Measurements from ENCODE around the gene CRADD. TPM values are rescaled to one million over a fixed set of nuclear protein-coding genes. Genes with fewer than 3 reads are reported as not detected.

The CRADD gene
- total RNA-seq, 1 experiment from 2014 or later: 7.6 TPM

- no peak overlapping the region for H3K18ac ChIP-seq (ENCODE audit: insufficient read length, low read depth, low read length)
- H4K20me1 ChIP-seq (ENCODE audit: control insufficient read depth, insufficient read depth, insufficient read length): no peaks in the 10 kb centered on the region
- Mint-ChIP-seq H3K27ac (peak overlapping the region in 2 of 3 experiments; percentile 25 to 54; a peak in 1 of 7 replicates), H3K36me3 (ENCODE audit: insufficient read depth in 1 of 3, low read depth in 3 of 3) (no peaks in the 10 kb centered on the region), H3K4me1 (no peaks in the 10 kb centered on the region; a peak in 1 of 4 replicates), H3K4me3 (no peak overlapping the region), H3K27me3 (ENCODE audit: low read depth) (no peaks in the 10 kb centered on the region), H3K9me3 (no peaks in the 10 kb centered on the region)
- H3K23ac ChIP-seq (ENCODE audit: insufficient read length, low read depth, low read length): no peak overlapping the region
- no peaks in the 10 kb centered on the region for H3K23me2 ChIP-seq (ENCODE audit: insufficient read length, low read depth, low read length, poor library complexity, severe bottlenecking)
- H4K91ac ChIP-seq (ENCODE audit: insufficient read length, low read depth, low read length): no peak overlapping the region
- no peak overlapping the region for H3K14ac ChIP-seq (ENCODE audit: insufficient read depth, low read length)
- H2BK15ac ChIP-seq (ENCODE audit: low read depth, low read length): no peak overlapping the region
- no peak overlapping the region for H2AK5ac ChIP-seq (ENCODE audit: insufficient read length, low read length)
- H2BK120ac ChIP-seq (ENCODE audit: low read depth, low read length, poor library complexity, severe bottlenecking): no peak overlapping the region
- H3K4ac ChIP-seq (ENCODE audit: low read depth, low read length): no peak overlapping the region
- no peak overlapping the region for H2BK20ac ChIP-seq (ENCODE audit: low read depth, low read length, poor library complexity, severe bottlenecking)
- no peak overlapping the region for H3K9ac ChIP-seq (ENCODE audit: extremely low read depth, insufficient read length, low read length)
- no peaks in the 10 kb centered on the region for H3K4me1 ChIP-seq (ENCODE audit: insufficient read depth, low read length)
- no peaks in the 10 kb centered on the region for H3K79me2 ChIP-seq (ENCODE audit: insufficient read depth, low read length)
- TF ChIP-seq CTCF (conservative IDR thresholded peaks at IDR 0.05): no peak
- H4K5ac ChIP-seq (ENCODE audit: insufficient read length, low read depth, low read length): no peak overlapping the region
- no peak overlapping the region for H2AFZ ChIP-seq (ENCODE audit: low read length)
- no peaks in the 10 kb centered on the region for H3K27me3 ChIP-seq (ENCODE audit: insufficient read depth, low read length)
- DNase-seq: no peak
- H3K9me3 ChIP-seq (ENCODE audit: control insufficient read depth, low read depth, low read length): no peaks in the 10 kb centered on the region
- no peak overlapping the region for H2BK12ac ChIP-seq (ENCODE audit: insufficient read length, low read depth, low read length)
- no peaks in the 10 kb centered on the region for H3K79me1 ChIP-seq (ENCODE audit: insufficient read depth, low read depth, low read length, poor library complexity, severe bottlenecking)
- no peak overlapping the region for H3T11ph ChIP-seq (ENCODE audit: low read length)
- no peak overlapping the region for H4K8ac ChIP-seq (replicated peaks; ENCODE audit: insufficient read length, low read depth, low read length)
- WGBS (ENCODE audit: extremely low coverage, insufficient read length, low lambda C conversion rate): no CpG with 5 or more reads among the region's 3 CpGs
- H2BK5ac ChIP-seq (ENCODE audit: insufficient read length, low read length): no peak overlapping the region
- no peak overlapping the region for H3K27ac ChIP-seq (ENCODE audit: insufficient read length, low read depth, low read length)
- no peak overlapping the region for H3K56ac ChIP-seq (ENCODE audit: insufficient read length, low read depth, low read length)
- no peak overlapping the region for H3K4me2 ChIP-seq (ENCODE audit: insufficient read depth, insufficient read length, low read length)
Observed at GRCh38 chr12:93915411-93915810, 238.2 kb downstream of the CRADD start.

Measured in H9 (cell line).